Measurements from ENCODE around the gene ABCA8.

DNA sequence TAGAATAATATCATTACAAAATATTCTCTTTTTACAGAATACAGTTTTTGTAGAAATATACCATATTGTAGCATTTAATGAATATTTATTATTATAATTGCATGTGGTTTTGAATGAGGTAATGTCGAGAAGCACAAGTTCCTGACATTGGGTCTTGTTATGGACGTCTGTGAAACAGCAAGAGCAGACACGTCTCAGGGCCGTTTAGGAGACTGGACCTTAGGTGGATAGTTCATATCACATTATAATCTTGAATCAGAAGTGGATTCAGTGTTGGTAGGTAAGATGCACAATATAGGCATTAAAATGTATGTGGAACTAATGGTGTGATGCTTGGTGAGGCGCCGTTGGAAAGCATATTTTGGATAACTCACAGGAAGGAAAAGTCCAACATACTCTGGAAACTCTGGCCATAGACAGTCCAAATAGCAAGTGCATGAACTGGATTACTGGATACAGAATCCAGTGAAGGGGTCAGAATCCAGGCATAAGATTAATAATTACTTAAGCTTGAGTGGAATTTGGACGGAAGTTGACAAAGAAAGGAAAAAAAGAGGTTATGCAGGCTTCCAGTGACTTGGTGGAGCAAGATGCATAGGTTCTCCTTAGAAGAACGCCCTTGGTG lies 17.2 kb downstream of the ABCA8 start:
- no peak for TF ChIP-seq IRF2 (CRISPR knock-in tag; IDR thresholded peaks at IDR 0.05; ENCODE audit: borderline replicate concordance, low read depth)
- no peak for TF ChIP-seq CTCF (IDR thresholded peaks at IDR 0.05)
- no peak for TF ChIP-seq TEAD1 (CRISPR knock-in tag; IDR thresholded peaks at IDR 0.05)
- no peak for TF ChIP-seq NR2C2 (CRISPR knock-in tag; IDR thresholded peaks at IDR 0.05)
